GM23248 (cell line): Measurements from ENCODE around the gene GARNL3. TPM values are rescaled to one million over a fixed set of nuclear protein-coding genes. Genes with fewer than 3 reads are reported as not detected.

Experiments used
- DNase-seq: peaks from one replicate; pipeline ENCODE4 v3.0.0-alpha.2; 2015
- H2AFZ ChIP-seq: fragments of 200-600 bp; sonication (generic); 2 replicates; pipeline ENCODE4 v1.6.1; 2016; ENCODE audit warnings: antibody characterized with exemption
- H3F3A ChIP-seq: fragments of 200-600 bp; sonication (generic); 2 replicates; pipeline ENCODE4 v1.6.1; 2016; ENCODE audit warnings: mild to moderate bottlenecking, antibody characterized with exemption, mixed run types; ENCODE audit not compliant: insufficient read depth
- H3K27ac ChIP-seq: fragments of 200-600 bp; sonication (generic); 2 replicates; pipeline ENCODE4 v1.5.1; 2016; ENCODE audit warnings: mild to moderate bottlenecking
- H3K27me3 ChIP-seq: fragments of 200-600 bp; sonication (generic); replicated peaks from 2 replicates; pipeline ENCODE4 v1.6.1; 2016; ENCODE audit warnings: mild to moderate bottlenecking; ENCODE audit not compliant: insufficient read depth
- H3K36me3 ChIP-seq: fragments of 200-600 bp; sonication (generic); 2 replicates; pipeline ENCODE4 v1.6.1; 2016; ENCODE audit warnings: low read depth, mild to moderate bottlenecking
- H3K4me1 ChIP-seq: fragments of 200-600 bp; sonication (generic); 2 replicates; pipeline ENCODE4 v1.6.1; 2016; ENCODE audit warnings: mild to moderate bottlenecking; ENCODE audit not compliant: insufficient read depth
- H3K4me2 ChIP-seq: fragments of 200-600 bp; sonication (generic); one replicate; pipeline ENCODE4 v1.6.1; 2016; ENCODE audit warnings: mild to moderate bottlenecking; ENCODE audit not compliant: unreplicated experiment
- H3K4me3 ChIP-seq: fragments of 200-600 bp; sonication (generic); 2 replicates; pipeline ENCODE4 v1.5.1; 2016; ENCODE audit warnings: mild to moderate bottlenecking
- H3K79me2 ChIP-seq: fragments of 200-600 bp; sonication (generic); 2 replicates; pipeline ENCODE4 v1.6.1; 2016; ENCODE audit warnings: mild to moderate bottlenecking; ENCODE audit not compliant: insufficient read depth
- H3K9ac ChIP-seq: fragments of 200-600 bp; sonication (generic); 2 replicates; pipeline ENCODE4 v1.6.1; 2016; ENCODE audit warnings: mild to moderate bottlenecking
- H3K9me2 ChIP-seq: fragments of 200-600 bp; sonication (generic); 2 replicates; pipeline ENCODE4 v1.6.1; 2016; ENCODE audit warnings: mixed run types, mild to moderate bottlenecking, moderate library complexity; ENCODE audit not compliant: insufficient read depth
- H3K9me3 ChIP-seq: fragments of 200-600 bp; sonication (generic); one replicate; pipeline ENCODE4 v1.6.1; 2017; ENCODE audit warnings: low read depth
- H4K20me1 ChIP-seq: fragments of 200-600 bp; sonication (generic); 2 replicates; pipeline ENCODE4 v1.6.0; 2016; ENCODE audit not compliant: insufficient read depth
- EZH2 ChIP-seq: fragments of 200-600 bp; sonication (generic); IDR thresholded peaks from 2 replicates; pipeline ENCODE4 v1.6.1; 2018; ENCODE audit warnings: antibody characterized with exemption, mild to moderate bottlenecking; ENCODE audit not compliant: insufficient read depth, poor library complexity, severe bottlenecking
- EZH2phosphoT487 ChIP-seq: fragments of 200-600 bp; sonication (generic); IDR thresholded peaks from 2 replicates; pipeline ENCODE4 v1.6.1; 2018; ENCODE audit warnings: antibody characterized with exemption, moderate library complexity, mild to moderate bottlenecking, low read depth; ENCODE audit not compliant: insufficient read depth
- WGBS, 2 experiments: methylation state at CpG; one replicate each; pipeline ENCODE4 v1.1.6; 2015 to 2017; ENCODE audit warnings: low lambda C conversion rate in 2 of 2, low coverage in 1 of 2; ENCODE audit errors: missing lambda C conversion rate in 2 of 2; 5-methylcytosine and 5-hydroxymethylcytosine counted together
- in situ Hi-C: fragments of 300-500 bp; cut with MboI; formaldehyde crosslinking; loops from 2 replicates; pipeline ENCODE4 v1.15.0; 2020
- polyA plus RNA-seq: library from polyadenylated mRNA; unstranded; fragments of >200 nt; fragmentation: Nextera tagmentation; extraction: Ambion mirVana; gene quantifications from 2 replicates; pipeline ENCODE4 v1.2.1, GENCODE V29; 2016
- total RNA-seq: library from RNA; depleted of rRNA; stranded (reverse); fragments of >200 nt; shearing (Covaris generic); gene quantifications from 2 replicates; pipeline ENCODE4 v1.2.3, GENCODE V29; 2014

The GARNL3 gene
- total and polyA plus RNA-seq, 2 experiments from 2014 or later = 0.43 to 1.3 TPM

GRCh38 chr9:127290561-127291065, 26.0 kb downstream of the GARNL3 start:
- Histone ChIP-seq H4K20me1 (no peaks in the 10 kb centered on the region), H3K4me2 (no peak overlapping the region), H3K36me3 (no peaks in the 10 kb centered on the region), H3K27me3 (peaks cover 17% of the 10 kb centered on the region), H3K27ac (no peak overlapping the region), H3F3A (no peaks in the 10 kb centered on the region), H3K9ac (no peak overlapping the region), H3K4me1 (no peaks in the 10 kb centered on the region), H3K9me2 (no peaks in the 10 kb centered on the region), H3K79me2 (no peaks in the 10 kb centered on the region), H3K4me3 (no peak overlapping the region), H2AFZ (no peak overlapping the region), H3K9me3 (no peaks in the 10 kb centered on the region)
- DNase-seq = no peak
- 38 to 44% methylated on average over 3 of the region's 3 CpGs for WGBS, 2 experiments
- no peak for TF ChIP-seq EZH2phosphoT487
- TF ChIP-seq EZH2 = no peak
- in situ Hi-C loops = no loop called here

DNA sequence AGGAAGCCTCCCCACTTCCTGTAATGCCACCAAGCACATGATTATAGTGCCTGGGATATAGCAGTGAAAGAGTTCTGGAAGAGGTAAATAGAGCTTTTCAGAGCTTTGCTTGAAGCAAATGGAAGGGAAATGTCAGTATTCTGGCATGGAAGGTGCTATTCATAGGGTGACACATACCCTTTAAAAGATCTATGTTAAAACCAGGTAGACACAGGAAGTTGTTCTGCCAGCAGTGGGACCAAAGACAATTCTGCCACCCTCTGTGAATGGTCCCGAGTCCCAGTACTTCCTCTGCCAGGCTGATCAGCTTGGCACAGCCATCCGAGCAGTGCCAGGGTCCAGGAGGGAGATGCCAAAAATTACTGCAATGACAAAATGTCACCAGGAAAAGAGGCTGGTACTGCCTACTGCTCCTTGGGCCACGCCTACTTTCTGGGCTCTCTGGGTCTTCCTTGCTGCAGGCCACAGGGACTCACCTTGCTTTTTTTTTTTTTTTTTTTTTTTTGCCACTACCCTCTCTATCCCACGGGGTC, 26.7 kb downstream of the GARNL3 start:
- in situ Hi-C loops = no loop called here
- H3K9ac ChIP-seq = no peak overlapping the region

GRCh38 chr9:127292415-127292814, 27.8 kb downstream of the GARNL3 start:
- no peaks in the 10 kb centered on the region for H3K9me2 ChIP-seq
- H3K27ac ChIP-seq = no peak overlapping the region
- 80 to 92% methylated on average over 4 of the region's 4 CpGs for WGBS, 2 experiments
- in situ Hi-C loops = no loop called here
- no peaks in the 10 kb centered on the region for H4K20me1 ChIP-seq
- peaks cover 9% of the 10 kb centered on the region; the same call in 1 of the 2 replicates for H3K27me3 ChIP-seq
- no peak overlapping the region for H2AFZ ChIP-seq
- no peak for DNase-seq
- no peak overlapping the region for H3K9ac ChIP-seq
- no peaks in the 10 kb centered on the region for H3F3A ChIP-seq
- no peaks in the 10 kb centered on the region for H3K4me1 ChIP-seq
- no peaks in the 10 kb centered on the region for H3K36me3 ChIP-seq
- H3K4me2 ChIP-seq = no peak overlapping the region
- H3K79me2 ChIP-seq = no peaks in the 10 kb centered on the region
- no peaks in the 10 kb centered on the region for H3K9me3 ChIP-seq
- TF ChIP-seq EZH2phosphoT487 (no peak), EZH2 (no peak)
- H3K4me3 ChIP-seq = no peak overlapping the region

More for the DNA sequence above, 26.7 kb downstream of the GARNL3 start:
- Histone ChIP-seq H3K4me3 (no peak overlapping the region), H3K9me3 (no peaks in the 10 kb centered on the region), H4K20me1 (no peaks in the 10 kb centered on the region), H3K9me2 (no peaks in the 10 kb centered on the region), H3K79me2 (no peaks in the 10 kb centered on the region), H3K4me1 (no peaks in the 10 kb centered on the region), H3K27me3 (peaks cover 17% of the 10 kb centered on the region; the same call in 1 of the 2 replicates), H3F3A (no peaks in the 10 kb centered on the region), H2AFZ (no peak overlapping the region), H3K27ac (no peak overlapping the region), H3K4me2 (no peak overlapping the region), H3K36me3 (no peaks in the 10 kb centered on the region)
- 71 to 81% methylated on average over 4 of the region's 4 CpGs for WGBS, 2 experiments
- no peak for TF ChIP-seq EZH2phosphoT487
- DNase-seq = no peak

GRCh38 chr9:127293328-127293727, 28.8 kb downstream of the GARNL3 start:
- Histone ChIP-seq H3K27me3 (peaks cover 9% of the 10 kb centered on the region; the same call in 1 of the 2 replicates), H3K4me2 (no peak overlapping the region), H3K27ac (no peak overlapping the region), H3F3A (no peaks in the 10 kb centered on the region), H3K36me3 (no peaks in the 10 kb centered on the region), H2AFZ (no peak overlapping the region), H3K79me2 (no peaks in the 10 kb centered on the region), H3K9ac (no peak overlapping the region), H3K4me1 (no peaks in the 10 kb centered on the region), H3K9me2 (no peaks in the 10 kb centered on the region), H3K4me3 (no peak overlapping the region), H4K20me1 (no peaks in the 10 kb centered on the region), H3K9me3 (no peaks in the 10 kb centered on the region)
- WGBS, 2 experiments = 13 to 16% methylated on average over 5 of the region's 5 CpGs
- in situ Hi-C loops = no loop called here
- TF ChIP-seq EZH2phosphoT487 = no peak
- no peak for TF ChIP-seq EZH2
- peak; percentile 16 for DNase-seq

DNA sequence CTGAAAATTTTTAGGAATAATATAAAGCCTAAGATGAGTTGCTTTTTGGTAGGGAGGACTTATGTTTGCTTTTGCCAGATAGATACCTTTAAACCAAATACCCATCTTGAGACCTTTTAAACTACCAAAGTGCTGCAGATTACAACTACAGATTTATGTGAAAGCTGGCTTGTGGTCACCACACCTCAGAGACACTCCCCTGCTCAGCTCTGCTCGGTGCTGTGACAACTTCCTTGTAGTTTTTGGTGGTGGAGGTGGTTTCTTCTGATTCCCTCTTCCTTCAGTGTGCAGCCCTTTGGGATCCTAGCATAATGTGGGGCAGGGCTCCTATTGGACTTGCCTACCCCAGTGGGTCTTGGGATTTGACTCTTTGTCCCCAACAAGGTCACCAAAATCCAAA, 29.2 kb downstream of the GARNL3 start:
- H3K4me1 ChIP-seq = no peaks in the 10 kb centered on the region
- in situ Hi-C loops = no loop called here
- no peaks in the 10 kb centered on the region for H3F3A ChIP-seq
- DNase-seq = no peak
- TF ChIP-seq EZH2phosphoT487 (no peak), EZH2 (no peak)
- H3K36me3 ChIP-seq = no peaks in the 10 kb centered on the region
- no peaks in the 10 kb centered on the region for H3K9me2 ChIP-seq
- H4K20me1 ChIP-seq = no peaks in the 10 kb centered on the region
- no peak overlapping the region for H3K27ac ChIP-seq
- H3K79me2 ChIP-seq = no peaks in the 10 kb centered on the region
- H3K4me2 ChIP-seq = no peak overlapping the region
- no peaks in the 10 kb centered on the region for H3K9me3 ChIP-seq
- H3K9ac ChIP-seq = no peak overlapping the region
- no peak overlapping the region for H2AFZ ChIP-seq
- H3K4me3 ChIP-seq = no peak overlapping the region
- 20 to 21% methylated on average over 1 of the region's 1 CpG for WGBS, 2 experiments
- H3K27me3 ChIP-seq = peaks cover 9% of the 10 kb centered on the region; the same call in 1 of the 2 replicates
